RPMI8226 (cell line): ENCODE results near the gene ALAS1.
"Not testable (repeated sequence)": the region's sequence is repeated elsewhere in the genome, so short reads cannot be mapped to it uniquely, and the experiment has no call there.

Experiments
- DNase-seq: peaks from one replicate; pipeline ENCODE4 v3.0.0-alpha.2; 2015

ALAS1 gene

GRCh38 chr3:52177701-52178042 lies 20.3 kb upstream of the ALAS1 start:
- DNase-seq: no peak

GRCh38 chr3:52178126-52178525 lies 19.8 kb upstream of the ALAS1 start:
- DNase-seq: not testable (repeated sequence)

DNA sequence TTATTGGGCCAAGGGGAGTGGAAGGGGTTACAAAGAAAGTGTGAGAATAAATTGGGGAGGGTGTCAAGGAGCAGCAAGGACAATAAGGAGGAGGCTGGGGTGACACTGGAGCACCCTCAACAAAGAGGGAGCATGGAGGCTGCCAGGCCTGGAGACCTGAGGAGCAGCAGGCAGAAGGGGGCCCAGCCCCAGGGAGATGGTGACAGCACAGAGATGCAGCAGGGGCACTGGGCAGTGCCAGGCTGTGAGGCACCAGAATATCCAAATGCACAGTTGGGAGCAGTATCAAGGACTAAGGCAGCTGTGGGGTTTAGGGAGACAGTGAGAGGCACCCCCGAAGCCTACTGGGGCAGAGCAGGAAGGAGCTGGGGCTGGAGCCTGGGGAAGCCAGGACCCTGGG lies 19.4 kb upstream of the ALAS1 start:
- no peak for DNase-seq

GRCh38 chr3:52181543-52181942 lies 16.4 kb upstream of the ALAS1 start:
- no peak for DNase-seq

GRCh38 chr3:52182196-52182595 lies 15.8 kb upstream of the ALAS1 start:
- DNase-seq: no peak

- no peak for DNase-seq
These were observed 15.3 kb upstream of the ALAS1 start for GRCh38 chr3:52182691-52183090.

DNA sequence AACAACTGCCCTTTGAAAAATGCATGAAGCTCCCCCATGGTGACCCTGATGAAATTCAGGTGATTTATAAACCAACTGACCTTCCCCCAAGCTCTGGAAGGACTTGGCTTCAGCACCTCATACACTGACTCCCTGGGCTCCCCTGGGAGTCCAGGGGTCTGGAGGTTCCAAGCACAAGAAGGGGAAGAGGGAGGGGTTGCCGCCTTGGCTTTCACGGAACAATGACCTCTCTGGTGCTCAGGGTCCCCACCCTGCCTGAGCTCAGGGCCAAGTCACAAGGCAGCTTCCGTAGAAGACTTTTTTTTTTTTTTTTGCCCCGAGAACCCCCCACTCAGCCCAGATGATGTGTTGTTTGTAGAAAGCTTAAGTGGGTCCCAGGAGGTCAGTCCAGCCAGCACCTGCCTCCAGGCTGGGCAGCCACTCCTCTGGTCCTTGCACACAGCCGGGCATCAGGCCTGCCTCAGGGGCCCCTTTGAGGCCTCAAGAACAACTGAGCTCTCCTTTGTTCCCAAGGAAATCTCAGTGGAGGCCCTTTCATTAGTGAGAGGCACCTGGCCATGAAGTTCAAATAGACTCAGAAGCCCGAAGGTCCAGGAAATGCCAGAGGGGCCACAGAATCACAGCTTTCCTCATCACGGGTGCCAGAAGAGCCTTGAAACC lies 14.0 kb upstream of the ALAS1 start:
- no peak for DNase-seq

DNA sequence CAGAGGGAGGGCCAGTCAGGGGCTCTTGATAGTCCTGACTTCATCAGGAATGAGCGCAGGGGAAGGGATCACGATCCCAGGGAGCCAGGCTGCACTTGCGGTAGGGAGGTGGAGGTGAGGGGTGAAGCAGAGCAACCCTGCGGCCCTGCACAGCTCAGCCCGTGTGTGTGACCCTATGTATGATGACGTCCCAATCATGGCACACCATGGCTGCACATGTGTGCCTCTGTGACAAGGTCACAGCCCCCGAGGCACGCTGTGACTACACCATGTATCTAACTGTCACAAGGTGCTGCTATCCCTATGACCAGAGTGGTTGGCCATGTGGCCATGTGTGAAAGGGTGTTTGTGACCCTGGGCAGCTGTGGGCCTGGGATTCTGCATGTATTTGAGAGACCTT lies 13.3 kb upstream of the ALAS1 start:
- no peak for DNase-seq

DNA sequence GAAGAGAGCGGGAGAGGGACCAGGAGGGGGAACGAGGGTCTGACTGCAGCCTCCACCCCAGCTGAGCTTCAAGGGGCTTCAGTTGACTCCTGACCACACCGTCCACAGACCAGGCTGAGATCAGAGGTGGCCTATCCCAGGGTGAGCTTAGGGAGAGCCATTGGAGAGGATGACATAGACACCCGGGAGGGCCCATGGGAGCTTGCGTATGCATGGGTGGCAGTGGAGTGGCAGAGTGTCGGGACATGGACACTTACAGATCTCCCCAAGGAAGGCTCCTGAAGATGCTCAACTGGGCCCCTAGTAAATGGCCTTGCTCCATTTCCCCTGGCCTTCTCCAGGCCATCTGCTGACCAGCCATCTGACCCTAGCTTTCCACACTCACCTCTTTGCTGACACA lies 12.6 kb upstream of the ALAS1 start:
- DNase-seq: no peak

- DNase-seq: no peak
These were observed 12.1 kb upstream of the ALAS1 start for GRCh38 chr3:52185837-52186236.

DNA sequence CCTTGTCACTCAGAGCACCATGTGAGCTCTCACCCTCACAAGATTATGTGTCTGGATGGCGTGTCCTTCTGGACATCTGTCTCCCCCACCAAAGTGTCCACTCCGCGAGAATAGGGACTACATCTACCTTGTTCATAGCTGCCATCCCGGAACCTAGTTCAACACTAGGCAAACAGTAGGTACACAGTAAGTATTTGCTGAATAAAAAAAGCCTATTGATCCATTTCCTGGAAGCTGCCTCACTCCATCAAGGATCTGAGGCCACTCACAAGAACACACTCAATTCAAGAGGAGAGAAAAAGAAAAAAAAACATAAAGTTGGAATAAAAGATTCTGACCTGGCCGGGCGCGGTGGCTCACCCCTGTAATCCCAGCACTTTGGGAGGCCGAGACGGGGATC lies 11.2 kb upstream of the ALAS1 start:
- no peak for DNase-seq

- DNase-seq: no peak
These were observed 9.4 kb upstream of the ALAS1 start for GRCh38 chr3:52188556-52188955.

DNA sequence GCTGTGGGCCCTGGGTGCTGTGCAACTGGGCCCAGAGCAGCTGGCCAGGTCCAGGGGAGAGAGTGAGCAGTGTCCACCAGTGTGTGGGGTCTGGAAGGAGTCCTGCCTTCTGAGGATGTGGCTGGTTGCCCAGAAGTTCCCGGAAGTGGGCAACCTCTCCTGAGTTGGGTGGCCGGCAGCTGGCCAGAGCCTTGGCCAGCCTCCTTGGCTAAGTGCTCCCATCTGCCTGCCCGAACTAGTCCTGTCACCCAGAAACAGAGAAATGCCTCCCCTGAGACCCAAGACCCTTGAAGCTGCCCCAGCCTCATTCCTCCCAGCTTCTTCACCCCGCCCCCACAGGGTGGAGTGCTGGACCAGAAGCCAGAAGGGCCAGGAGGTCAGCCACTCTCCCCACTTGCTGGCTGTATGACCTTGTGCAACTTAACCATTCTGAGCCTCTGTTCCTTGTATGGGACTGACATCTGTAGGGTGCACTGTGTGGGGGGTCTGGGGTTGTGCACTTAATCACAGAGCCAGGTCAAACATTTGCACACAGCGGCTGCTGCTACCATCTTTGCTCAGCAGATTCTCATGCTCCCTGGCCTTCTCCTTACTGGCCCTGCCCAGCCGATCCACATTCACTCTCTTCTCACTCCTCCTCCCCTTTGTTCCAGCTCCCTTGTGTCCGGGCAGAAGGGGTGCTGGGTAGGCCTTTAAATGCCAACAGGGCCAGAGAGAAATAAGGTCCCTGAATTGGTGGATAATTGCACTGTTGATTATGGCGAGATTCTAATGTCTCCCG lies 7.5 kb upstream of the ALAS1 start:
- no peak for DNase-seq

- no peak for DNase-seq
These were observed 6.3 kb upstream of the ALAS1 start for GRCh38 chr3:52191663-52192062.

- no peak for DNase-seq
These were observed 4.9 kb upstream of the ALAS1 start for GRCh38 chr3:52193065-52193464.

DNA sequence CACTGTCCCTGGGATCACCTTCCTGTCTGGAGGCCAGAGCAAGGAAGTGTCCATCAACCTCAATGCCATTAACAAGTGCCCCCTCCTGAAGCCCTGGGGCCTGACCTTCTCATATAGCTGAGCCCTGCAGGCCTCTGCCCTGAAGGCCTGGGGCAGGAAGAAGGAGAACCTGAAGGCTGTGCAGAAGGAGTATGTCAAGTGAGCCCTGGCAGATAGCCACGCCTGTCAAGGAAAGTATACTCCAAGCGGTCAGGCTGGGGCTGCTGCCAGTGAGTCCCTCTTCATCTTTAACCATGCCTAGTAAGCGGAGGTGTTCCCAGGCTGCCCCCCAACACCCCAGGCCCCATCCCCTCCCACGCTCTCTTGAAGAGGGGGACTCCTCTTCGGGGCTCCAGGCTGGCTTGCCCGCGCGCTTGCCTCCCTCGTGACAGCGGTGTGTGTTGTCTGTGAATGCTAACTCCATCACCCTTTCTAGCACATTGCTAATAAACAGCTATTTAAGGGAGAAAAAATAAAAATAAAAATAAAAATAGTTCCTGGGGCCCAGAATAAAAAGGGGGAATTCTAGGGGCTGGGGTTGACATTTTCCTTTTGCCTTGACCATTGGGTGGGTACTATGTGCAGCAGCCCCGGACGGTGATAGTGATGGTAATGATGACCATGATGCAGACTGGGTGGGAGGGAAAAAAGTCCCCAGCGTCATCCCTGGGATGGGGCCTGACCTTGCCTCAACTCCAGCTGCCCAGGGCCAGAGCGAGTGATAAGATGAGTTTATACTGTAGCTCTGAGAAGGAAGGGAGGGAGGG lies 3.3 kb upstream of the ALAS1 start:
- DNase-seq: no peak

DNA sequence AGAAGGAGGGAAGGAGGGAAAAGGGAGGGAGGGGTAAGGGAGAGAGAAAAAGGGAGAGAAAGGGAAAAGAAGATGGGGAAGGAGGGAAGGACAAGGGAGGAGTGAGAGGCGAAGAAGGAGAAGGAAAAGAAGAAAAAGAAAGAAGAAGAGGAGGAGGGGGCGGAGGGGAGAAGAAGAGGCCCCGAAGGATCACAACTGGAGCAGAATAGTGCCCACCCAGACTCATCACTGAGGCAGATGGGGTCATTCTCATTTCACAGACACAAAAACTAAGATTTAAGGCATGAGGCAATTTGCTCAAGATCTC lies 2.7 kb upstream of the ALAS1 start:
- DNase-seq: no peak

GRCh38 chr3:52195823-52196331 lies 2.1 kb upstream of the ALAS1 start:
- no peak for DNase-seq

DNA sequence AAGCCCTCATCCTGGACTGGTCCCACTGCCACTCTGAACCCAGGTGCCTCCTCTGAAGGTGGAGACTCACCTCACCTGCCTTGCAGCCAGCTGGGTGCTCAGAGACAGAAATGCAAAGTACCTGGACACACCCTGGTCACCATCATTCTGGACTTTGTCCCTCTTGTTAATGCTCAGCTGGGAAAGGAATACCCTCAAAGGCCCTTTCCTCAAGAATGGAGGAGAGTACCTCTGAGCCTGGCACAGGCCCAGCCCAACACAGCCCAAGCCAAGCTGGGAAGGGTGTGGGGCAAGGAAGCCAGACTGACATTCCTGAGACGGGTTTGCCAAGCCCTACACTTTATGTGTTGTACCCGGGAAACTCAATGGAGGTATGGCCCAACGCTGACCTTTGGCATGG lies 983 bp upstream of the ALAS1 start:
- no peak for DNase-seq

- no peak for DNase-seq
These were observed 490 bp upstream of the ALAS1 start for GRCh38 chr3:52197499-52197841.

DNA sequence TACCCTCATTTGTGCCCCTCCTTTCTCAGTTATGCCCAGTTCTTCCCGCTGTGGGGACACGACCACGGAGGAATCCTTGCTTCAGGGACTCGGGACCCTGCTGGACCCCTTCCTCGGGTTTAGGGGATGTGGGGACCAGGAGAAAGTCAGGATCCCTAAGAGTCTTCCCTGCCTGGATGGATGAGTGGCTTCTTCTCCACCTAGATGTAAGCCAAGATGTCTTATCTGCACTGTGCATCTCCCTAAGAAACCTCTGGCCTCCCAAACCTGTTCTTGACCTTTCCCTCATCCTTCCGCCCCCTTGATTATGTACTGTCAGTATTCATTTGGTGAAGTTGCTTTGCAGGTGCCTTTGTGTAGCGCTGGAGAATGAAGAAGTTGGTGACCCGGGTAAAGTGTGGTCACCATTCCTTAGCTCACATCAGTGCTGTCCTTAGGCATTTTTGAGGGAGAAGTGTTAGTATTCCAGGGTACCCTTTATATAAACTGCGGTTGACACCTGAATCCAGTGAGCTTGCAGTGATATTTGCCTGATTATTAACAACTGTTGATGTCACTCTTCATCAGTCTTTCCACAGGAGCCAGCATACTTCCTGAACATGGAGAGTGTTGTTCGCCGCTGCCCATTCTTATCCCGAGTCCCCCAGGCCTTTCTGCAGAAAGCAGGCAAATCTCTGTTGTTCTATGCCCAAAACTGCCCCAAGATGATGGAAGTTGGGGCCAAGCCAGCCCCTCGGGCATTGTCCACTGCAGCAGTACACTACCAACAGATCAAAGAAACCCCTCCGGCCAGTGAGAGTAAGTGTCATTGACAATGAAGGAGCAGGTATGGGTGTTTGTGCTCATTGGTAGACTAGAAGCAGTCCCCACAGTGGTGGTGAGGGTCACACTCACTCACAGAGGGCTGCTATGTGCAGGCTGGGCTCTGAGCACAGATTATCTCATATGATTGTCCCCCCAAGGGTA lies 966 bp downstream of the ALAS1 start:
- DNase-seq: no peak

- DNase-seq: no peak
These were observed 3.2 kb downstream of the ALAS1 start for GRCh38 chr3:52200981-52201679.
